Putamen (tissue), 1 donor: ENCODE measurements around the gene FRMPD4.
"Not testable (repeated sequence)": the region's sequence is repeated elsewhere in the genome, so short reads cannot be mapped to it uniquely, and the experiment has no call there.

Experiments used
- DNase-seq: peaks from one replicate; pipeline ENCODE4 v3.0.0-alpha.2; 2016; ENCODE audit warnings: low spot score

Gene FRMPD4

GRCh38 chrX:12440246-12440645 is 302.0 kb downstream of the FRMPD4 start:
- no peak for DNase-seq

GRCh38 chrX:12441381-12442128 is 303.3 kb downstream of the FRMPD4 start:
- DNase-seq = no peak

GRCh38 chrX:12443534-12444098 is 305.3 kb downstream of the FRMPD4 start:
- no peak for DNase-seq

- no peak for DNase-seq
These were observed 308.2 kb downstream of the FRMPD4 start for GRCh38 chrX:12446342-12447075.

GRCh38 chrX:12447448-12448064 is 309.3 kb downstream of the FRMPD4 start:
- DNase-seq = no peak

- DNase-seq = no peak
These were observed 314.0 kb downstream of the FRMPD4 start for GRCh38 chrX:12452268-12452667.

- DNase-seq = no peak
These were observed 322.7 kb downstream of the FRMPD4 start for GRCh38 chrX:12460929-12461328.

- DNase-seq = no peak
These were observed 324.8 kb downstream of the FRMPD4 start for GRCh38 chrX:12463052-12463451.

- DNase-seq = no peak
These were observed 325.6 kb downstream of the FRMPD4 start for GRCh38 chrX:12463873-12464272.

- no peak for DNase-seq
These were observed 329.0 kb downstream of the FRMPD4 start for GRCh38 chrX:12467321-12467720.

- no peak for DNase-seq
These were observed 331.0 kb downstream of the FRMPD4 start for GRCh38 chrX:12469296-12469695.

GRCh38 chrX:12471061-12471460 is 332.8 kb downstream of the FRMPD4 start:
- no peak for DNase-seq

- DNase-seq = no peak
These were observed 342.7 kb downstream of the FRMPD4 start for GRCh38 chrX:12480956-12481355.

- DNase-seq = no peak
These were observed 349.9 kb downstream of the FRMPD4 start for GRCh38 chrX:12488220-12488619.

- no peak for DNase-seq
These were observed 350.5 kb downstream of the FRMPD4 start for GRCh38 chrX:12488771-12489170.

- no peak for DNase-seq
These were observed 351.1 kb downstream of the FRMPD4 start for GRCh38 chrX:12489341-12489740.

GRCh38 chrX:12494400-12495138 is 356.3 kb downstream of the FRMPD4 start:
- no peak for DNase-seq

- DNase-seq = no peak
These were observed 358.1 kb downstream of the FRMPD4 start for GRCh38 chrX:12496343-12496742.

- no peak for DNase-seq
These were observed 359.7 kb downstream of the FRMPD4 start for GRCh38 chrX:12497832-12498591.

GRCh38 chrX:12505127-12505526 is 366.9 kb downstream of the FRMPD4 start:
- no peak for DNase-seq

- DNase-seq = not testable (repeated sequence)
These were observed 377.1 kb downstream of the FRMPD4 start for GRCh38 chrX:12515384-12515783.
